ENCODE results near the gene EVC2.

EVC2 gene

DNA sequence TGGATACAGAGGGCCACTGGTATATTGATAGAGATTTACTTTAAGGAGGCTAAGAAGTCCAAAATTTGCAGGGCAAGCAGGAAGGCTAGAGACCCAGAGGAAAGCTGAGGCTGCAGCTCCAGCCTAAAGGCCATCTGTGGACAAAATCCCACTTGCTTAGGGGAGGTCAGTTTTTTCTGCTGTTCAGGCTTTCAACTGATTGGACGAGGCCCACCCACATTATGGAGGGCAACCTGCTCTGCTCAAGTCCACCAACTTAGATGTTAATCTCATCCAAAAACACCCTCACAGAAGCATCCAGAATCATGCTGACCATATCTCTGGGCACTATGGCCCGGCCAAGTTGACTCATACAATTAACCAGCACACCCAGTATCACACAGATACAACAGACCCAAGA, 176.3 kb downstream of the EVC2 start:
- Histone ChIP-seq H3K9me3 (ENCODE audit: control insufficient read depth, low read length) (no peaks in the 10 kb centered on the region), H3K36me3 (ENCODE audit: control insufficient read depth, insufficient read depth, low read length) (no peaks in the 10 kb centered on the region)

DNA sequence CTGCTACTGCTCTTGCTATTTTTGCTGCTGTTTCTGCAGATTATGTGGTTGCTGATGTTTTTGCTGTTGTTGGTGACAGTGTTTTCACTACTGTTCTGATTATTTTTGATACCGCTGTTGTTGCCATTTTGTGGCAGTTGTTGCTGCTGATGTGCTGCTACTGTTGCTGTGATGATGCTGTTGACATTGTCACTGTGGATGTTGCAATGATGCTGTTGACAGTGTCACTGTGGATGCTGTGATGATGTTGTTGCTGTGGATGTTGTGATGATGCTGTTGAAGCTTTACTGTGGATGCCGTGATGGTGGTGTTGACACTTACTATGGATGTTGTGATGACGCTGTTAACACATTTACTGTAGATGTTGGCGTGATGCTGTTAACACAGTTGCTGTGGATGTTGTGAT, 180.3 kb downstream of the EVC2 start:
- Histone ChIP-seq H3K4me3 (ENCODE audit: insufficient read depth, low read depth, low read length, poor library complexity, severe bottlenecking) (no peak overlapping the region), H3K27ac (ENCODE audit: insufficient read depth, low read length, poor library complexity, severe bottlenecking) (no peak overlapping the region), H3K36me3 (ENCODE audit: control insufficient read depth, insufficient read depth, low read length) (no peaks in the 10 kb centered on the region), H3K27me3 (replicated peaks; ENCODE audit: control insufficient read depth, insufficient read depth, low read length, poor library complexity, severe bottlenecking) (no peaks in the 10 kb centered on the region), H3K4me1 (ENCODE audit: control insufficient read depth, insufficient read depth, low read length, poor library complexity, severe bottlenecking) (no peaks in the 10 kb centered on the region), H3K9me3 (ENCODE audit: control insufficient read depth, low read length) (no peaks in the 10 kb centered on the region)
- DNase-seq, result no peak

More for the DNA sequence above, 176.3 kb downstream of the EVC2 start:
- Histone ChIP-seq H3K27me3 (replicated peaks; ENCODE audit: control insufficient read depth, insufficient read depth, low read length, poor library complexity, severe bottlenecking) (no peaks in the 10 kb centered on the region), H3K4me1 (ENCODE audit: control insufficient read depth, insufficient read depth, low read length, poor library complexity, severe bottlenecking) (no peaks in the 10 kb centered on the region), H3K4me3 (ENCODE audit: insufficient read depth, low read depth, low read length, poor library complexity, severe bottlenecking) (no peak overlapping the region), H3K27ac (ENCODE audit: insufficient read depth, low read length, poor library complexity, severe bottlenecking) (no peak overlapping the region)
- no peak for DNase-seq

DNA sequence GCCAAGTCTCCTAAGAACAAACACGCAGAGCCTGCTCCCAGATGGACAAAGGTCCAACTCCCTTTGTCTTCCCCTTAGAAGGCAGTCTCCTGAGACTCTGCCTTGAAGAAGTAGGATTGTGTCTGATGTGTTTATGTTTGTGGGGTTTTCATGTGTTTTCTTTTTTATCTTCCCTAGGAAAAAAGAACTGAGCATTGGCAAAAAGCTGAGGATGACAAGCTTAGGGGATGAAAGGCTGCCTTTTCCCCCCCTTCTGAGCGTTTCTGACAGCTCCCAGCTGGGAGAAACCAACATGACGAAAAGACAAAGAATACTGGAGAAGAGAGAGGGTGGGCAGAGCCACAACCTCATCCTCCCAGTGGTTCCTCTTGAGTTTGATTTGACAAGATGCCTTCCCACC, 181.1 kb downstream of the EVC2 start:
- Histone ChIP-seq H3K4me3 (ENCODE audit: insufficient read depth, low read depth, low read length, poor library complexity, severe bottlenecking) (no peak overlapping the region), H3K36me3 (ENCODE audit: control insufficient read depth, insufficient read depth, low read length) (no peaks in the 10 kb centered on the region), H3K9me3 (ENCODE audit: control insufficient read depth, low read length) (no peaks in the 10 kb centered on the region), H3K27ac (ENCODE audit: insufficient read depth, low read length, poor library complexity, severe bottlenecking) (no peak overlapping the region), H3K4me1 (ENCODE audit: control insufficient read depth, insufficient read depth, low read length, poor library complexity, severe bottlenecking) (no peaks in the 10 kb centered on the region), H3K27me3 (replicated peaks; ENCODE audit: control insufficient read depth, insufficient read depth, low read length, poor library complexity, severe bottlenecking) (no peaks in the 10 kb centered on the region)
- no peak for DNase-seq

DNA sequence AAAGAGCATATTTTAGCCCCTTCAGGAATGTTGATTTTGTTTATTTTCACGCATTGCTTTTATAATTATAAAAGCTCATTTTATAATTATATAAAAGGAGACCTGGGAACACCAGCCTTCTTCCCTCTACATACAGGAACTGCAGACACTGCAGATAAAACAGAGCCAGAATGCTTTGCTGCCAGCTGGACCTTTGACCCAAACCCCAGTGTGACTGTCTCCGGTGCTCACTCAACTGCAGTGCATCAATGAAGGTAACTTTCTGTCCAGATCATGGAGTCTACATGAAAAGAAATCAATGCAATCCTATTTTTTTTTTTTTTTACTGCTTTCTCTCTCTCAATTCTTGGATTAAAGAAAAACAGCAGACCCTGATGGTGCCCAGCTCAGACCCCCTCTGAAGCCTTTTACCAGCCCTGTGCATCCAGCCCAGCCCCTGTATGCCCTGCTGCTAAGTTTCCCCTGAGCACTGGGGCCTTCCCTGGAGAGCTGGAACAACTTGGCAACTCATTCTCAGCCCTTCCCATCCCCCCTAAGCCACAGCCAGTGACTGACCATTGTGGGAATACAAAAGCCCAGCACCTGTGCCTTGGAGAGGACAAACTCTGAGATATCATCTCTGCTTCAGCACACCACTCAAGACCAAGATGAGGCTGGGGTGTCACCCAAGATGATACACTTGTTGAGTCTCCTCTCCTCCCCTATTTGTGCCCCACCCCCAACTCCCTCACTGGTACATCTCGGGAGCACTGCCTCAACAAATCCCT, 182.1 kb downstream of the EVC2 start:
- no peak for DNase-seq
- Histone ChIP-seq H3K36me3 (ENCODE audit: control insufficient read depth, insufficient read depth, low read length) (no peaks in the 10 kb centered on the region), H3K4me3 (ENCODE audit: insufficient read depth, low read depth, low read length, poor library complexity, severe bottlenecking) (no peak overlapping the region), H3K4me1 (ENCODE audit: control insufficient read depth, insufficient read depth, low read length, poor library complexity, severe bottlenecking) (no peaks in the 10 kb centered on the region), H3K27ac (ENCODE audit: insufficient read depth, low read length, poor library complexity, severe bottlenecking) (no peak overlapping the region), H3K27me3 (replicated peaks; ENCODE audit: control insufficient read depth, insufficient read depth, low read length, poor library complexity, severe bottlenecking) (no peaks in the 10 kb centered on the region), H3K9me3 (ENCODE audit: control insufficient read depth, low read length) (no peaks in the 10 kb centered on the region)

DNA sequence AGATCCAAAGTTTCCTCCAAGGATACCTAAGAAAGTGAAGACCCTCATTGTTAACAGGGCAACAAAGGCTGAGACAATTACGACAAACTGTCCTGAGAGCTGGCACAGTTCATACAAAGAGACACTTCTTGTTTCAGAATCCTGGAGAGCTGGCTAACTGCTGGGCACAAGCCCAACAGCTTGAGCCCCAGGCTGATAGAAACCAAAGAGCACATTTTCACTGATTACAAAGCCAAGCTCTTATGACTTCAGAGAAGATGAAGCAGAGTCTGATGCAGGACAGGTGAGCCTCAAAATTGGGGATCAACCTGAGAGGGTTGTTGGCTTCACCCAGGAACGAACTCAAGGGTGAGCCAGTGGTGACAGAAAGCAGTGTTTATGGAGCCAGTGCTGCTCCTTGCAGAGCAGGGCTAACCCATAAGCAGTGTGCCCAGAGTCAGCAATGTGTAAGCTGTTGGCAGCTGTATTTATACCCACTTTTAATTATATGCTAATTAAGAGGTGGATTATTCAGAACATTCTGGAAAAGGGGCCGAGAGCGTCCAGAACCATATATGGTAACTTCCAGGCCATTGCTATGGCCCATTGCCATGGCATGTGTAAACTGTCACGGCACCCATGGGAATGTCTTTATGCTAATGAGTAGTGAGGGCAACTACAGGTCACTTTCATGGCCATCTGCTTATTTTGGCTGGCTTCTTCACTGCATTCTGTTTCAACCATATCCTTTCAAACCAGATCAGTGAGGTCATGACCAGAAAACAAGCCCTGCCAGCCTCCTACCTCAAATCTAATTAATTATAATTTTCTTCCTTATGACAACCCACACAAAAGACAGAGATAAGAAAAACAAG, 183.7 kb downstream of the EVC2 start:
- Histone ChIP-seq H3K4me3 (ENCODE audit: insufficient read depth, low read depth, low read length, poor library complexity, severe bottlenecking) (no peak overlapping the region), H3K36me3 (ENCODE audit: control insufficient read depth, insufficient read depth, low read length) (no peaks in the 10 kb centered on the region), H3K4me1 (ENCODE audit: control insufficient read depth, insufficient read depth, low read length, poor library complexity, severe bottlenecking) (no peaks in the 10 kb centered on the region), H3K27me3 (replicated peaks; ENCODE audit: control insufficient read depth, insufficient read depth, low read length, poor library complexity, severe bottlenecking) (no peaks in the 10 kb centered on the region), H3K27ac (ENCODE audit: insufficient read depth, low read length, poor library complexity, severe bottlenecking) (no peak overlapping the region), H3K9me3 (ENCODE audit: control insufficient read depth, low read length) (no peaks in the 10 kb centered on the region)
- DNase-seq, result no peak

DNA sequence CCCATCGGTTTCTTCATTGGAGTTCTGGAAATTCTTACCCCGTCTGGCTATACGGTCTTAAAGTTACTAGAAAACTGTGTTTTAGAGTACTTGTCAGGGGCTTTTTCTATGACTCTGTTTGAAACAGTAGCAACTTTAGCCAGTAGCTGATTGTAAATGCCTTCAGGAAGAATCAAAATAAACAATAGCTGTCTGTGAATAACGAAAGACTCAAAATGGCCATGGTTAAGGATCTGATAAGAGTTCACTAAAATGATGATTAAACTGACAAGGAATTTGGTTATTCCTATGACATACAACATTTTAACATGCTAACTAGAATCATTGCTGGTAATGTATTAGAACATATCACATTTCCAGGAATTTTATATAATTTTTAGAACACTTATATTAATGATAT, 191.0 kb downstream of the EVC2 start:
- no peak for DNase-seq
- H3K4me3 ChIP-seq (ENCODE audit: insufficient read depth, low read depth, low read length, poor library complexity, severe bottlenecking), result no peak overlapping the region
- H3K27ac ChIP-seq (ENCODE audit: insufficient read depth, low read length, poor library complexity, severe bottlenecking), result no peak overlapping the region
- no peaks in the 10 kb centered on the region for H3K27me3 ChIP-seq (replicated peaks; ENCODE audit: control insufficient read depth, insufficient read depth, low read length, poor library complexity, severe bottlenecking)
- no peaks in the 10 kb centered on the region for H3K36me3 ChIP-seq (ENCODE audit: control insufficient read depth, insufficient read depth, low read length)
- H3K9me3 ChIP-seq (ENCODE audit: control insufficient read depth, low read length), result no peaks in the 10 kb centered on the region
- H3K4me1 ChIP-seq (ENCODE audit: control insufficient read depth, insufficient read depth, low read length, poor library complexity, severe bottlenecking), result no peaks in the 10 kb centered on the region

DNA sequence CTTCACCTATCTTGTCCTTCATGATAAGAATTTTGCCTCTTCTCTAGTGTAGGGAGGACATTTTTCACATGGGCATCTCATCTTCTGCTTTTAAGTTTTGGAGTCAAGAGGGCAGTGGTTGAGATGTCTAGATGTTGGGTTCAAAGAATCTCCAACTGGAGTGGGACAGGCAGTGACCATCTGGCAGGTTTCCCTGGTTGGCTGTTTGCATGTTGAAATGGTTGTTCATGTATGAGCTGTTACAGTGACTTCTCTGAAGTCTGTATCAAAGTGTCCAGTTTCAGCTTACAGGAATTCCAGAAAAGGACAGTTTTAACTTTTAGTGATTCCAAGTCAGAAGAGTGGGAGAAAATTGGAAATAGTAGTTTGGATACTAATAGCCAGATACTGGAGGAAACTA, 192.7 kb downstream of the EVC2 start:
- no peak for DNase-seq
- Histone ChIP-seq H3K27ac (ENCODE audit: insufficient read depth, low read length, poor library complexity, severe bottlenecking) (no peak overlapping the region), H3K27me3 (replicated peaks; ENCODE audit: control insufficient read depth, insufficient read depth, low read length, poor library complexity, severe bottlenecking) (no peaks in the 10 kb centered on the region), H3K4me3 (ENCODE audit: insufficient read depth, low read depth, low read length, poor library complexity, severe bottlenecking) (no peak overlapping the region), H3K9me3 (ENCODE audit: control insufficient read depth, low read length) (no peaks in the 10 kb centered on the region), H3K36me3 (ENCODE audit: control insufficient read depth, insufficient read depth, low read length) (no peaks in the 10 kb centered on the region), H3K4me1 (ENCODE audit: control insufficient read depth, insufficient read depth, low read length, poor library complexity, severe bottlenecking) (no peaks in the 10 kb centered on the region)
